ENCODE measurements around the gene LRP1B. TPM values are rescaled to one million over a fixed set of nuclear protein-coding genes. Genes with fewer than 3 reads are reported as not detected.

Gene LRP1B
- total and polyA plus RNA-seq, 2 of the 8 experiments (the other 6 are each of a cell fraction or from before 2014, with no cell fraction given) = 0.03 TPM; not detected in 1

DNA sequence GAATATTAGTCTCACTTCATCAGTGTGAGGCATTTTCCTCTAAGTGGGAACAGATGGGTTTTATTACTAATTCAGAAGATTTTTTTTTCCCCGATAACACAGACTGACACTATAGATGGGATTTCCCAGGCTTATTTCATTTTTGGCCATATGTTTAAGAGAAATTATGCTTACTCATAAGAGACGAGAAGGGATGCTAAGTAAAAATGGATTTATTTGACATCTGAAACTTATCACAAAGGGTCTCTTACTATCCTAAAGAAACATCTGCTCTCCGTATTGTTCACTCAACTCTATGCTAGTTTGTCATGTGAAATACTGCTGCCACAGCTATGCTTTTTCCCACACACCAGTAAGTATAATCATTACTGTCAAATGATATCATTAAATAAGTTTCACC lies 1476.3 kb downstream of the LRP1B start (continued):
- TF ChIP-seq EP300 (IDR thresholded peaks at IDR 0.05; ENCODE audit: borderline replicate concordance in 1 of 2, low read depth in 2 of 2, low read length in 2 of 2) (no peak), KDM1A (IDR thresholded peaks at IDR 0.05; ENCODE audit: borderline replicate concordance, low read length) (no peak), SIRT6 (IDR thresholded peaks at IDR 0.05; ENCODE audit: low read length) (no peak), NRF1 (IDR thresholded peaks at IDR 0.05; ENCODE audit: low read depth, low read length) (no peak), CBX8 (IDR thresholded peaks at IDR 0.05; ENCODE audit: borderline replicate concordance, low read depth, low read length) (no peak)

All from H1 (cell line).